Pancreas (tissue), 10 donors: Measurements from ENCODE around the gene CD248. TPM values are rescaled to one million over a fixed set of nuclear protein-coding genes. Genes with fewer than 3 reads are reported as not detected.

ENCODE experiments used
- ATAC-seq, 4 donors: fragments of 200-7000 bp; cut with Tn5 transposase; one replicate each; pipeline versions ENCODE4 v1.8.0 to v1.9.1; 2020; ENCODE audit warnings: mild to moderate bottlenecking in 4 of 4, moderate library complexity in 4 of 4
- DNase-seq, 6 donors: peaks; one replicate each; pipeline ENCODE4 v3.0.0-alpha.2; 2020
- FAIRE-seq: peaks from 2 replicates; lab custom pipeline; 2012; peaks lifted over from hg19 to GRCh38; lab: Jason Lieb, UNC
- H3K27ac ChIP-seq, 4 donors: fragments of 200-600 bp; sonication (generic); 1 replicate in 3 of 4; 2 replicates in 1 of 4; pipeline versions ENCODE4 v1.5.0 to v1.8.0; 2020
- H3K27me3 ChIP-seq, 4 donors: fragments of 200-600 bp; one replicate each; pipeline ENCODE4 v1.8.0; 2021
- H3K36me3 ChIP-seq, 3 donors: fragments of 200-600 bp; sonication (generic) in 1 of 3; one replicate each; pipeline versions ENCODE4 v1.5.0 to v1.8.0; 2020 to 2021
- H3K4me1 ChIP-seq, 3 donors: fragments of 200-600 bp; one replicate each; pipeline ENCODE4 v1.8.0; 2021
- H3K4me3 ChIP-seq, 4 donors: fragments of 200-600 bp; sonication (generic) in 2 of 4; one replicate each; pipeline versions ENCODE4 v1.5.0 to v1.8.0; 2020 to 2021
- H3K9me3 ChIP-seq, 4 donors: fragments of 200-600 bp; one replicate each; pipeline ENCODE4 v1.8.0; 2021
- WGBS, 2 donors: extraction: QIAGEN DNeasy Blood & Tissue Kit; methylation state at CpG; one replicate each; pipeline ENCODE4 v1.1.7; 2013; 5-methylcytosine and 5-hydroxymethylcytosine counted together
- intact Hi-C, 3 donors: fragments of 100-400 bp; cut with DNase I; formaldehyde crosslinking; loops; one replicate each; pipeline versions ENCODE4 v1.11.1 to v1.14.2; 2022
- polyA plus RNA-seq, 2 donors: library from polyadenylated mRNA; stranded (reverse); fragments of 200-250 nt; gene quantifications; one replicate each; pipeline ENCODE4 v1.2.3, GENCODE V29; 2013
- total RNA-seq, 6 donors: library from RNA; stranded (reverse); fragmentation: NEBNext Ultra II Directional in 4 of 6; extraction: Animal tissue kit (Norgen Biotek cat#: 25700) in 4 of 6; gene quantifications; one replicate each; pipeline versions ENCODE4 v1.2.1 to v1.2.4, GENCODE V29; 2021 to 2023
- TF ChIP-seq, protein P1 (sequence below), 4 donors: fragments of 200-600 bp; sonication (generic) in 3 of 4; IDR thresholded peaks; one replicate each; pipeline versions ENCODE4 v1.5.0 to v1.8.0; 2021; ENCODE audit warnings: antibody characterized with exemption in 4 of 4
- donor health status: healthy with polysubstance abuse.
- donor health status: DM: no; HTN: no; CAD: no; lungs with moderate emphysema.
- donor health status: DM: no; HTN: no; CAD: no.
- donor health status: control.
- donor health status: control.
- donor health status: Bipolar disorder and iron deficiency.
- donor health status: DM: yes; HTN: yes; CAD: no.
- donor health status: DM: no; HTN: no; CAD: no.
- donor health status: DM: no; HTN: no; CAD: no.
- donor health status: DM: yes; HTN: yes; CAD: no.

CD248 gene
- total and polyA plus RNA-seq, 8 donors = 1.2 to 17.7 (median 3.8) TPM

DNA sequence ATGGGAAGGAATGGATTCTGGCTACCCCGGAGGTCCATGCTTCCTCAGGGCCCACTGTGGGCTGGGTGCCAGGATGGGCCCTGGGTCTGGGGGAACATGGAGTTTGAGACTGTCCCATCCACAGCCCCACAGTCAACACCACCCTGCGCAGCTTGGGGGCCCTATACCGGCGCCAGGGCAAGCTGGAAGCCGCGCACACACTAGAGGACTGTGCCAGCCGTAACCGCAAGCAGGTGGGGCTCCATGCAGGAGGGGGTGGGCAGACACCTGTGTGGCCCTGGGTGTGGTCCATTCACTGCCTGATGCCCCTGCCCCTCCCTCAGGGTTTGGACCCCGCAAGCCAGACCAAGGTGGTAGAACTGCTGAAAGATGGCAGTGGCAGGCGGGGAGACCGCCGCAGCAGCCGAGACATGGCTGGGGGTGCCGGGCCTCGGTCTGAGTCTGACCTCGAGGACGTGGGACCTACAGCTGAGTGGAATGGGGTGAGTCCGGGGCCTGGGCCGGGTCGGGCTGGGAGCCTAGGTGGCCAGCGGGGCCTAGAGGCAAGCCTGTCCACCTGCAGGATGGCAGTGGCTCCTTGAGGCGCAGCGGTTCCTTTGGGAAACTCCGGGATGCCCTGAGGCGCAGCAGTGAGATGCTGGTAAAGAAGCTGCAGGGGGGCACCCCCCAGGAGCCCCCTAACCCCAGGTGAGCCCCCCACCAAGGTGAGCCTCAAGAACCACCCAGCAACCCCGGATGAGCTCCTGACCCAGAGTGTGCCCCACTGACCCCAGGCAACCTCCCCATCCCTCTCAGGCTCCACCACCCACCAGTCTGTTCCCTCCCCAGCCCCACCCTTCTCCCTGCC is 51.1 kb downstream of the CD248 start:
- 93 to 95% methylated on average over 23 to 26 of the region's 26 CpGs for WGBS, 2 donors
- ATAC-seq (no peak), DNase-seq (peak in 4 of 6 donors; percentile 29 to 83 (median 60)), FAIRE-seq (no peak)
- Histone ChIP-seq H3K36me3 (no peaks in the 10 kb centered on the region), H3K9me3 (no peaks in the 10 kb centered on the region), H3K4me1 (no peaks in the 10 kb centered on the region), H3K4me3 (no peak overlapping the region), H3K27ac (no peak overlapping the region), H3K27me3 (no peaks in the 10 kb centered on the region)
- TF ChIP-seq, protein P1, sequence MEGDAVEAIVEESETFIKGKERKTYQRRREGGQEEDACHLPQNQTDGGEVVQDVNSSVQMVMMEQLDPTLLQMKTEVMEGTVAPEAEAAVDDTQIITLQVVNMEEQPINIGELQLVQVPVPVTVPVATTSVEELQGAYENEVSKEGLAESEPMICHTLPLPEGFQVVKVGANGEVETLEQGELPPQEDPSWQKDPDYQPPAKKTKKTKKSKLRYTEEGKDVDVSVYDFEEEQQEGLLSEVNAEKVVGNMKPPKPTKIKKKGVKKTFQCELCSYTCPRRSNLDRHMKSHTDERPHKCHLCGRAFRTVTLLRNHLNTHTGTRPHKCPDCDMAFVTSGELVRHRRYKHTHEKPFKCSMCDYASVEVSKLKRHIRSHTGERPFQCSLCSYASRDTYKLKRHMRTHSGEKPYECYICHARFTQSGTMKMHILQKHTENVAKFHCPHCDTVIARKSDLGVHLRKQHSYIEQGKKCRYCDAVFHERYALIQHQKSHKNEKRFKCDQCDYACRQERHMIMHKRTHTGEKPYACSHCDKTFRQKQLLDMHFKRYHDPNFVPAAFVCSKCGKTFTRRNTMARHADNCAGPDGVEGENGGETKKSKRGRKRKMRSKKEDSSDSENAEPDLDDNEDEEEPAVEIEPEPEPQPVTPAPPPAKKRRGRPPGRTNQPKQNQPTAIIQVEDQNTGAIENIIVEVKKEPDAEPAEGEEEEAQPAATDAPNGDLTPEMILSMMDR (IDR thresholded peaks at IDR 0.05) = no peak
- intact Hi-C loops = no loop called here

DNA sequence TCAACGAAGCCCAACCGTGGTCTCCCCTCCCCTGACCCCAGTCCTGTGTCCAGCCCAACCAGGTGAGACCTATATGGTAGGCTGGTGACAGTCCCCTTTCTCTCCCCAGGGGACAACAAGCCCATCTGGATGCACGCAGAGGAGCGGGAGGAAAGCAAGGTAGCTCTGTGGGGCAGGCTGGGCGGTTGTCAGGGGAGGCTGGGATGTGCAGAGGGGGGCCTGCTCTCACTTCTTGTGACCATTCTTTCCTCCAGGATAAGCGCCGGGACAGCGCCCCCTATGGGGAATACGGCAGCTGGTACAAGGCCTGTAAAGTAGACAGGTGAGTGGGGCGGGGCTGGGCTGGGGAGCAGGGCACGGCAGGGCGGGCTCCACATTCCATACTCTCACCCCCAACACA is 51.9 kb downstream of the CD248 start:
- DNase-seq (peak in 5 of 6 donors; percentile 20 to 67 (median 58)), FAIRE-seq (no peak), ATAC-seq (no peak)
- no peak overlapping the region for H3K4me3 ChIP-seq
- WGBS, 2 donors = 65 to 73% methylated on average over 12 of the region's 12 CpGs
- no peaks in the 10 kb centered on the region for H3K4me1 ChIP-seq
- H3K27me3 ChIP-seq = no peaks in the 10 kb centered on the region
- H3K36me3 ChIP-seq = no peaks in the 10 kb centered on the region
- TF ChIP-seq, protein P1 (IDR thresholded peaks at IDR 0.05) = peak in 1 of 4 donors; percentile 8
- intact Hi-C loops = no loop called here
- H3K27ac ChIP-seq = no peak overlapping the region
- H3K9me3 ChIP-seq = no peaks in the 10 kb centered on the region

Other genes starting within 250 kb of the CD248 start
- 10 to 100 TPM; 19.6 to 61.0 (median 28.8) TPM for gene PACS1, start 246.8 kb downstream of the CD248 start, total RNA-seq
- 10 to 100 TPM; 16.9 to 27.1 TPM for gene PACS1, start 246.8 kb downstream of the CD248 start, polyA plus RNA-seq
- 10 to 100 TPM in 2 of 6 donors, 1 to 10 TPM in 4; 7.7 to 15.8 (median 9.4) TPM for gene KLC2, start 59.3 kb downstream of the CD248 start, total RNA-seq
- gene KLC2, start 59.3 kb downstream of the CD248 start, polyA plus RNA-seq = 10 to 100 TPM; 23.3 to 35.4 TPM
- 10 to 100 TPM; 36.8 to 61.9 (median 49.7) TPM for gene RAB1B, start 48.4 kb downstream of the CD248 start, total RNA-seq
- gene RAB1B, start 48.4 kb downstream of the CD248 start, polyA plus RNA-seq = 10 to 100 TPM; 92.0 to 96.2 TPM
- 1 to 10 TPM in 5 of 6 donors, under 1 TPM in 1; 0.83 to 6.8 (median 1.9) TPM for gene CNIH2, start 38.9 kb downstream of the CD248 start, total RNA-seq
- 10 to 100 TPM in 1 of 2 donors, 1 to 10 TPM in 1; 8.0 to 34.3 TPM for gene CNIH2, start 38.9 kb downstream of the CD248 start, polyA plus RNA-seq
- gene YIF1A, start 27.9 kb downstream of the CD248 start, total RNA-seq = 10 to 100 TPM; 39.7 to 64.9 (median 49.1) TPM
- 100 to 1,000 TPM in 1 of 2 donors, 10 to 100 TPM in 1; 82.7 to 112 TPM for gene YIF1A, start 27.9 kb downstream of the CD248 start, polyA plus RNA-seq
- gene TMEM151A, start 25.1 kb downstream of the CD248 start, total RNA-seq = under 1 TPM; 0.49 to 0.79 (median 0.72) TPM
- gene TMEM151A, start 25.1 kb downstream of the CD248 start, polyA plus RNA-seq = 1 to 10 TPM; 1.6 to 4.4 TPM
- gene RIN1, start 19.4 kb upstream of the CD248 start, total RNA-seq = 1 to 10 TPM; 2.7 to 5.0 (median 4.1) TPM
- 10 to 100 TPM in 1 of 2 donors, 1 to 10 TPM in 1; 9.2 to 15.7 TPM for gene RIN1, start 19.4 kb upstream of the CD248 start, polyA plus RNA-seq
- 10 to 100 TPM; 14.3 to 22.0 (median 19.7) TPM for gene BRMS1, start 28.1 kb upstream of the CD248 start, total RNA-seq
- gene BRMS1, start 28.1 kb upstream of the CD248 start, polyA plus RNA-seq = 10 to 100 TPM; 46.9 to 65.0 TPM
- gene B4GAT1, start 30.6 kb upstream of the CD248 start, total RNA-seq = 10 to 100 TPM in 5 of 6 donors, 1 to 10 TPM in 1; 9.5 to 13.3 (median 12.0) TPM
- 10 to 100 TPM in 1 of 2 donors, 1 to 10 TPM in 1; 9.2 to 21.8 TPM for gene B4GAT1, start 30.6 kb upstream of the CD248 start, polyA plus RNA-seq
- 1 to 10 TPM; 2.9 to 6.0 (median 4.3) TPM for gene SLC29A2, start 54.7 kb upstream of the CD248 start, total RNA-seq
- 10 to 100 TPM; 19.9 to 21.7 TPM for gene SLC29A2, start 54.7 kb upstream of the CD248 start, polyA plus RNA-seq
- gene NPAS4, start 104.0 kb upstream of the CD248 start, total RNA-seq = under 1 TPM in 1 of 6 donors, not detected in 5; 0.14 TPM
- under 1 TPM; 0.08 to 0.63 TPM for gene NPAS4, start 104.0 kb upstream of the CD248 start, polyA plus RNA-seq
- 10 to 100 TPM; 15.7 to 23.9 (median 21.0) TPM for gene MRPL11, start 121.8 kb upstream of the CD248 start, total RNA-seq
- gene MRPL11, start 121.8 kb upstream of the CD248 start, polyA plus RNA-seq = 10 to 100 TPM; 29.2 to 30.2 TPM
- gene PELI3, start 149.9 kb upstream of the CD248 start, total RNA-seq = 1 to 10 TPM; 3.0 to 9.6 (median 6.4) TPM
- gene PELI3, start 149.9 kb upstream of the CD248 start, polyA plus RNA-seq = 10 to 100 TPM; 14.7 to 19.9 TPM
- 10 to 100 TPM in 4 of 6 donors, 1 to 10 TPM in 2; 8.5 to 27.0 (median 20.2) TPM for gene DPP3, start 163.4 kb upstream of the CD248 start, total RNA-seq
- gene DPP3, start 163.4 kb upstream of the CD248 start, polyA plus RNA-seq = 10 to 100 TPM; 22.8 to 24.7 TPM
- 10 to 100 TPM; 19.1 to 29.6 (median 21.5) TPM for gene BBS1, start 193.6 kb upstream of the CD248 start, total RNA-seq
- gene BBS1, start 193.6 kb upstream of the CD248 start, polyA plus RNA-seq = 10 to 100 TPM; 22.0 to 31.9 TPM
- gene ZDHHC24, start 229.0 kb upstream of the CD248 start, total RNA-seq = 10 to 100 TPM in 2 of 6 donors, 1 to 10 TPM in 4; 7.0 to 11.4 (median 8.3) TPM
- 1 to 10 TPM; 7.0 to 7.5 TPM for gene ZDHHC24, start 229.0 kb upstream of the CD248 start, polyA plus RNA-seq
- under 1 TPM in 1 of 6 donors, not detected in 5; 0.15 TPM for gene ACTN3, start 229.9 kb upstream of the CD248 start, total RNA-seq
- gene ACTN3, start 229.9 kb upstream of the CD248 start, polyA plus RNA-seq = under 1 TPM in 1 of 2 donors, not detected in 1; 0.05 TPM